Measurements from ENCODE around the gene CLEC6A. TPM values are rescaled to one million over a fixed set of nuclear protein-coding genes. Genes with fewer than 3 reads are reported as not detected.
"Not testable (repeated sequence)": the region's sequence is repeated elsewhere in the genome, so short reads cannot be mapped to it uniquely, and the experiment has no call there.

CLEC6A gene
- total RNA-seq: not detected

- H3K27ac ChIP-seq: no peak within 1 kb of the TSS
- no peak within 1 kb of the TSS for H3K4me3 ChIP-seq
- H3K36me3 ChIP-seq: no peaks in the 10 kb centered on the region
- no peaks in the 10 kb centered on the region for H3K4me1 ChIP-seq
- no peaks in the 10 kb centered on the region for H3K9me3 ChIP-seq
- TF ChIP-seq POLR2AphosphoS5 (IDR thresholded peaks at IDR 0.05) (no peak), POLR2A (IDR thresholded peaks at IDR 0.05) (no peak), CTCF (IDR thresholded peaks at IDR 0.05) (no peak)
- WGBS, 2 donors (ENCODE audit: low coverage in 1 of 2): 60 to 100% methylated on average over 2 of the region's 2 CpGs
- ATAC-seq: no peak
- peaks cover 15% of the 10 kb centered on the region for H3K27me3 ChIP-seq
Measured at GRCh38 chr12:8455727-8456360, at the start of gene CLEC6A. TSS of gene CLEC6A (plus strand) at chr12:8455962. CDS start at chr12:8456112, 150 bp downstream.

- not testable (repeated sequence) for H3K9me3 ChIP-seq, H3K4me3 ChIP-seq, H3K36me3 ChIP-seq, H3K4me1 ChIP-seq, H3K27ac ChIP-seq, H3K27me3 ChIP-seq, ATAC-seq
- WGBS, 2 donors (ENCODE audit: low coverage in 1 of 2): no CpG with 5 or more reads among the region's 6 CpGs
Measured at GRCh38 chr12:8419576-8419975, 36.2 kb upstream of the CLEC6A start.

GRCh38 chr12:8420506-8420905, 35.3 kb upstream of the CLEC6A start:
- H3K9me3 ChIP-seq: no peaks in the 10 kb centered on the region
- no CpG with 5 or more reads among the region's 10 CpGs for WGBS, 2 donors (ENCODE audit: low coverage in 1 of 2)
- no peaks in the 10 kb centered on the region for H3K4me1 ChIP-seq
- no peak overlapping the region for H3K27ac ChIP-seq
- ATAC-seq: no peak
- no peaks in the 10 kb centered on the region for H3K36me3 ChIP-seq
- no peaks in the 10 kb centered on the region for H3K27me3 ChIP-seq
- no peak overlapping the region for H3K4me3 ChIP-seq
- TF ChIP-seq EP300 (IDR thresholded peaks at IDR 0.05) (no peak), CTCF (IDR thresholded peaks at IDR 0.05) (no peak), POLR2AphosphoS5 (IDR thresholded peaks at IDR 0.05) (no peak), POLR2A (IDR thresholded peaks at IDR 0.05) (no peak)

GRCh38 chr12:8444536-8445278, 11.1 kb upstream of the CLEC6A start:
- H3K9me3 ChIP-seq, H3K4me1 ChIP-seq, H3K4me3 ChIP-seq, H3K36me3 ChIP-seq, H3K27ac ChIP-seq, ATAC-seq, H3K27me3 ChIP-seq: not testable (repeated sequence)
- WGBS, 2 donors (ENCODE audit: low coverage in 1 of 2): 86 to 87% methylated on average over 8 to 10 of the region's 22 CpGs

- 95 to 100% methylated on average over 2 of the region's 2 CpGs for WGBS, 2 donors (ENCODE audit: low coverage in 1 of 2)
- ATAC-seq: no peak
- no peak overlapping the region for H3K27ac ChIP-seq
Measured at GRCh38 chr12:8445731-8446130, 10.0 kb upstream of the CLEC6A start.

More at GRCh38 chr12:8445731-8446130, 10.0 kb upstream of the CLEC6A start:
- Histone ChIP-seq H3K9me3 (no peaks in the 10 kb centered on the region), H3K36me3 (no peaks in the 10 kb centered on the region), H3K4me3 (no peak overlapping the region), H3K4me1 (no peaks in the 10 kb centered on the region), H3K27me3 (no peaks in the 10 kb centered on the region)
- TF ChIP-seq EP300 (IDR thresholded peaks at IDR 0.05) (no peak), POLR2A (IDR thresholded peaks at IDR 0.05) (no peak), POLR2AphosphoS5 (IDR thresholded peaks at IDR 0.05) (no peak), CTCF (IDR thresholded peaks at IDR 0.05) (no peak)

Measured in gastroesophageal sphincter (tissue), 4 donors.